CD8-positive, alpha-beta memory T cell (primary cell): ENCODE results near the gene BATF. TPM values are rescaled to one million over a fixed set of nuclear protein-coding genes. Genes with fewer than 3 reads are reported as not detected.

ENCODE experiments used
- CTCF ChIA-PET: fragments of 350-600 bp; sonication (Branson Sonifier 250); formaldehyde crosslinking; loops from one replicate; lab custom pipeline; 2021; ENCODE audit warnings: antibody characterized with exemption; lab: Charles Lee
- POLR2A ChIA-PET: fragments of 350-600 bp; sonication (Branson Sonifier 250); formaldehyde crosslinking; loops from one replicate; lab custom pipeline; 2021; ENCODE audit warnings: antibody characterized with exemption; lab: Charles Lee
- DNase-seq, 5 donors: peaks; one replicate each; pipeline versions ENCODE4 v3.0.0 to v3.0.0-alpha.2; 2020 to 2022; ENCODE audit warnings: mixed read lengths in 1 of 5
- H3K27ac ChIP-seq: one replicate; pipeline ENCODE4 v1.7.0; 2013; ENCODE audit warnings: low read depth, mild to moderate bottlenecking, low read length, moderate library complexity
- H3K27me3 ChIP-seq: 2 replicates; pipeline ENCODE4 v1.7.0; 2013; ENCODE audit warnings: low read length, mild to moderate bottlenecking; ENCODE audit not compliant: insufficient read depth, poor library complexity, severe bottlenecking
- H3K36me3 ChIP-seq: 2 replicates; pipeline ENCODE4 v1.7.0; 2013; ENCODE audit warnings: mild to moderate bottlenecking, low read length, moderate library complexity; ENCODE audit not compliant: insufficient read depth
- H3K4me1 ChIP-seq: 2 replicates; pipeline ENCODE4 v1.7.0; 2013; ENCODE audit warnings: mild to moderate bottlenecking, low read length, moderate library complexity; ENCODE audit not compliant: insufficient read depth
- H3K4me3 ChIP-seq: 2 replicates; pipeline ENCODE4 v1.7.0; 2013; ENCODE audit warnings: mild to moderate bottlenecking, low read length
- H3K9me3 ChIP-seq: 2 replicates; pipeline ENCODE4 v1.7.0; 2013; ENCODE audit warnings: mild to moderate bottlenecking, low read length
- H3K27ac Mint-ChIP-seq, 8 donors: one replicate each; pipeline ENCODE4 v1.8.0; 2020 to 2021; ENCODE audit warnings: mixed read lengths in 8 of 8, mild to moderate bottlenecking in 6 of 8, inconsistent platforms in 3 of 8, moderate library complexity in 3 of 8
- H3K27me3 Mint-ChIP-seq, 2 donors: one replicate each; pipeline ENCODE4 v1.8.0; 2020 to 2021; ENCODE audit warnings: mixed read lengths in 2 of 2, mild to moderate bottlenecking in 1 of 2, moderate library complexity in 1 of 2
- H3K36me3 Mint-ChIP-seq, 3 donors: one replicate each; pipeline ENCODE4 v1.8.0; 2020 to 2021; ENCODE audit warnings: mixed read lengths in 3 of 3, inconsistent platforms in 1 of 3, mild to moderate bottlenecking in 1 of 3
- H3K4me1 Mint-ChIP-seq, 3 donors: one replicate each; pipeline ENCODE4 v1.8.0; 2020 to 2021; ENCODE audit warnings: mixed read lengths in 3 of 3, inconsistent platforms in 1 of 3, mild to moderate bottlenecking in 1 of 3
- H3K4me3 Mint-ChIP-seq, 7 donors: one replicate each; pipeline ENCODE4 v1.8.0; 2020 to 2021; ENCODE audit warnings: mixed read lengths in 7 of 7, mild to moderate bottlenecking in 6 of 7, moderate library complexity in 4 of 7, inconsistent platforms in 2 of 7
- H3K9me3 Mint-ChIP-seq, 5 donors: one replicate each; pipeline ENCODE4 v1.8.0; 2020 to 2022; ENCODE audit warnings: mixed read lengths in 5 of 5, mild to moderate bottlenecking in 3 of 5, moderate library complexity in 2 of 5, inconsistent platforms in 1 of 5
- polyA plus RNA-seq: library from polyadenylated mRNA; unstranded; fragments of 300-500 nt; fragmentation: Illumina TruSeq; gene quantifications from one replicate; pipeline ENCODE4 v1.2.3, GENCODE V29; 2021
- total RNA-seq, 2 experiments: library from RNA; stranded (reverse); gene quantifications; one replicate each; pipeline ENCODE4 v1.2.3, GENCODE V29; 2021

BATF gene
- total and polyA plus RNA-seq, 3 experiments from 2014 or later = 60.4 to 172 (median 165) TPM

GRCh38 chr14:75545907-75546306 lies 23.6 kb downstream of the BATF start:
- ChIA-PET CTCF (interaction anchor here (1.5 to 1.8 kb wide), 3 partner anchors 15 to 32 kb away, joined by 3 to 7 read pairs (median 4); no protein-coding TSS in a partner anchor), POLR2A (no interaction called here)
- peaks cover 50 to 81% (median 77%) of the 10 kb centered on the region in 3 donors for H3K4me1 Mint-ChIP-seq
- H3K4me3 Mint-ChIP-seq = no peak overlapping the region
- Histone ChIP-seq H3K36me3 (no peaks in the 10 kb centered on the region), H3K27ac (no peak overlapping the region), H3K9me3 (no peaks in the 10 kb centered on the region), H3K4me1 (peaks cover 38% of the 10 kb centered on the region), H3K4me3 (no peak overlapping the region), H3K27me3 (no peaks in the 10 kb centered on the region)
- H3K27me3 Mint-ChIP-seq = no peaks in the 10 kb centered on the region
- H3K9me3 Mint-ChIP-seq = no peaks in the 10 kb centered on the region
- no peak for DNase-seq
- peak overlapping the region in 3 of 8 donors; percentile 76 to 92 (median 85) for H3K27ac Mint-ChIP-seq
- peaks cover 0 to 31% (median 3%) of the 10 kb centered on the region in 3 donors for H3K36me3 Mint-ChIP-seq

DNA sequence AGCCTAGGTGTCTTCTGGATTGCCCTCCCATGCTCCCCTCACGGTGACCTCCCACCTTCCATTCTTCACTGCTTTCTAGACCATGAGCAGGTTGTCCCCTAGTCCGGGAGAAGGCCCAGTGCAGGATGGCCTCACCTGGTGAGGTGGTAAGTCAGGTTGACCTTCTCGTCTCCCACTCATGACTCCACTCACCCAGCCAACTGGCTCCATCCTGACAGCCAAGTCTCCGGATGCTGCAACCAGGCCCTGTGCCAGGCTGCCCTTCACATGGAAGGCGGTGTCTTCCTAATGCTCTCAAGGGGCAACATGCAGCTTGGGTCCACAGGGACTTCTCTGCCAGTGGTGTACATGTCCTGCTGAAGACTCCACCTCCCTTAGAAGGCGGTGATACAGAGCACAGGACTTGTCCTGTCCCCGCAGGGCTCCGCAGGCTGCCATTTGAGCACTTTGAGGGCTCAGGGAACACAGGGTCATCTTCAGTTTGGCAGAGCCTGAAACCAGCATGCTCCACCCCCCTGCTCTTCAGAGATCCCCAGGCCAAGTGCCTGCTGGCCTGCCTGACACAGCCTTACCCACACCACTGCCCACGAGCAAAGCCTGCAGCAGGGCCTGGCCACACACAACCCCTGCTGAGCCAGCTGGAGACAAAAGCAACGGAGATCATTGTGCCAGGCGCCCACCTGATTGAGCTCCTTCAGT lies 25.4 kb downstream of the BATF start:
- peak overlapping the region in 7 of 8 donors; percentile 46 to 95 (median 72) for H3K27ac Mint-ChIP-seq
- Histone ChIP-seq H3K4me1 (peaks cover 20% of the 10 kb centered on the region), H3K27me3 (no peaks in the 10 kb centered on the region), H3K27ac (no peak overlapping the region), H3K36me3 (no peaks in the 10 kb centered on the region), H3K4me3 (no peak overlapping the region), H3K9me3 (no peaks in the 10 kb centered on the region)
- POLR2A ChIA-PET = no interaction called here
- H3K27me3 Mint-ChIP-seq = no peaks in the 10 kb centered on the region
- no peaks in the 10 kb centered on the region for H3K9me3 Mint-ChIP-seq
- H3K4me3 Mint-ChIP-seq = no peak overlapping the region
- peaks cover 42 to 80% (median 77%) of the 10 kb centered on the region in 3 donors for H3K4me1 Mint-ChIP-seq
- CTCF ChIA-PET = no interaction called here
- peaks cover 0 to 31% (median 3%) of the 10 kb centered on the region in 3 donors for H3K36me3 Mint-ChIP-seq
- no peak for DNase-seq

GRCh38 chr14:75548544-75548943 lies 26.3 kb downstream of the BATF start:
- peaks cover 0 to 31% (median 3%) of the 10 kb centered on the region in 3 donors for H3K36me3 Mint-ChIP-seq
- peaks cover 35 to 79% (median 71%) of the 10 kb centered on the region in 3 donors for H3K4me1 Mint-ChIP-seq
- no peaks in the 10 kb centered on the region for H3K27me3 ChIP-seq
- ChIA-PET POLR2A (no interaction called here), CTCF (no interaction called here)
- peak overlapping the region; percentile 46 to 96 (median 74) for H3K27ac Mint-ChIP-seq
- H3K36me3 ChIP-seq = no peaks in the 10 kb centered on the region
- DNase-seq = no peak
- H3K4me3 Mint-ChIP-seq = no peak overlapping the region
- H3K4me1 ChIP-seq = peaks cover 12% of the 10 kb centered on the region
- no peaks in the 10 kb centered on the region for H3K9me3 ChIP-seq
- H3K4me3 ChIP-seq = no peak overlapping the region
- no peaks in the 10 kb centered on the region for H3K9me3 Mint-ChIP-seq
- H3K27me3 Mint-ChIP-seq = no peaks in the 10 kb centered on the region
- H3K27ac ChIP-seq = no peak overlapping the region

- H3K4me1 Mint-ChIP-seq = peaks cover 34 to 77% (median 66%) of the 10 kb centered on the region in 3 donors
- no peaks in the 10 kb centered on the region for H3K27me3 Mint-ChIP-seq
- peaks cover 6% of the 10 kb centered on the region for H3K4me1 ChIP-seq
- no peaks in the 10 kb centered on the region for H3K36me3 ChIP-seq
- no peak overlapping the region for H3K4me3 ChIP-seq
- peak overlapping the region; percentile 70 to 96 (median 81) for H3K27ac Mint-ChIP-seq
- peak overlapping the region in 3 of 7 donors; percentile 16 to 49 (median 35) for H3K4me3 Mint-ChIP-seq
- ChIA-PET POLR2A (no interaction called here), CTCF (interaction anchor here (1.7 kb wide), 1 partner anchor 12 kb away, joined by 5 read pairs; no protein-coding TSS in a partner anchor)
- no peaks in the 10 kb centered on the region for H3K9me3 Mint-ChIP-seq
- H3K27me3 ChIP-seq = no peaks in the 10 kb centered on the region
- H3K36me3 Mint-ChIP-seq = peaks cover 0 to 31% (median 3%) of the 10 kb centered on the region in 3 donors
- no peaks in the 10 kb centered on the region for H3K9me3 ChIP-seq
- no peak for DNase-seq
- no peak overlapping the region for H3K27ac ChIP-seq
These were observed 26.9 kb downstream of the BATF start for GRCh38 chr14:75549169-75549568.

DNA sequence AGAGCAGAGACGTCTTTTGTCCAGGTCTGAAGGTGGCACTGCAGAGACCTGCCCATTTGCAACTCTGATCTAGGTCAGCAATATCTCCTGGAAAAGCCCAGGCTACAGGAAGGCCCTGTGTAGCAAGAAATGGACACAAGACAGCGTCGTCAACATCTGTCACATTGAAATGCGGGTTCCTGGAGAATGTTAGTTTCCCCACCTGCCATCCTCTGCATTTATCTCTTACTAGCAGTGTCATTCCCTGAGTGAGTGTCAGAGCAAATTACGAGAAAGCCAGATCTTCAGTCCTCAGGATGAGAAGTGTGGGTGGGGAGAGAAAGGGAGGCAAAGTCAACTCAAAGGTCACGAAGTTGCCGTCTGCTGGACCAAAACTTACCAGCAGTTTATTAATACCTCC lies 28.8 kb downstream of the BATF start:
- POLR2A ChIA-PET = no interaction called here
- H3K36me3 Mint-ChIP-seq = peaks cover 4 to 28% (median 6%) of the 10 kb centered on the region in 3 donors
- no peaks in the 10 kb centered on the region for H3K27me3 Mint-ChIP-seq
- peak overlapping the region; percentile 2 to 88 (median 64) for H3K27ac Mint-ChIP-seq
- Histone ChIP-seq H3K27ac (no peak overlapping the region), H3K36me3 (no peaks in the 10 kb centered on the region), H3K9me3 (no peaks in the 10 kb centered on the region), H3K4me1 (no peaks in the 10 kb centered on the region), H3K4me3 (no peak overlapping the region), H3K27me3 (no peaks in the 10 kb centered on the region)
- no peak for DNase-seq
- peaks cover 30 to 66% (median 58%) of the 10 kb centered on the region in 3 donors for H3K4me1 Mint-ChIP-seq
- CTCF ChIA-PET = interaction anchor here (0.9 to 1.8 kb wide), 4 partner anchors 9 to 32 kb away, joined by 3 to 4 read pairs (median 3); no protein-coding TSS in a partner anchor
- H3K9me3 Mint-ChIP-seq = no peaks in the 10 kb centered on the region
- H3K4me3 Mint-ChIP-seq = peak overlapping the region in 5 of 7 donors; percentile 4 to 49 (median 37)

GRCh38 chr14:75553157-75553556 lies 30.9 kb downstream of the BATF start:
- CTCF ChIA-PET = interaction anchor here (1.0 to 2.0 kb wide), 6 partner anchors 8 to 101 kb away, joined by 3 to 7 read pairs (median 4); no protein-coding TSS in a partner anchor
- Mint-ChIP-seq H3K9me3 (no peaks in the 10 kb centered on the region), H3K36me3 (peaks cover 4 to 8% (median 5%) of the 10 kb centered on the region in 3 donors), H3K27ac (peak overlapping the region in 3 of 8 donors; percentile 2 to 19 (median 11)), H3K4me3 (peak overlapping the region in 1 of 7 donors; percentile 63), H3K4me1 (peaks cover 27 to 58% (median 54%) of the 10 kb centered on the region in 3 donors), H3K27me3 (no peaks in the 10 kb centered on the region)
- no peaks in the 10 kb centered on the region for H3K4me1 ChIP-seq
- H3K27me3 ChIP-seq = no peaks in the 10 kb centered on the region
- H3K4me3 ChIP-seq = no peak overlapping the region
- no peaks in the 10 kb centered on the region for H3K9me3 ChIP-seq
- DNase-seq = no peak
- no peak overlapping the region for H3K27ac ChIP-seq
- POLR2A ChIA-PET = interaction anchor here (1.6 kb wide), 1 partner anchor 14 kb away, joined by 6 read pairs; no protein-coding TSS in a partner anchor
- no peaks in the 10 kb centered on the region for H3K36me3 ChIP-seq

- ChIA-PET CTCF (interaction anchor here (2.0 kb wide), 1 partner anchor 100 kb away, joined by 7 read pairs; no protein-coding TSS in a partner anchor), POLR2A (no interaction called here)
- H3K9me3 Mint-ChIP-seq = no peaks in the 10 kb centered on the region
- H3K4me1 Mint-ChIP-seq = peaks cover 22 to 51% (median 47%) of the 10 kb centered on the region in 3 donors
- Histone ChIP-seq H3K27me3 (no peaks in the 10 kb centered on the region), H3K9me3 (no peaks in the 10 kb centered on the region), H3K27ac (no peak overlapping the region), H3K4me1 (no peaks in the 10 kb centered on the region), H3K36me3 (no peaks in the 10 kb centered on the region), H3K4me3 (no peak overlapping the region)
- H3K27ac Mint-ChIP-seq = peak overlapping the region in 2 of 8 donors; percentile 2 to 19
- DNase-seq = no peak
- peaks cover 2 to 4% (median 3%) of the 10 kb centered on the region in 3 donors for H3K36me3 Mint-ChIP-seq
- H3K27me3 Mint-ChIP-seq = no peaks in the 10 kb centered on the region
- H3K4me3 Mint-ChIP-seq = no peak overlapping the region
These were observed 31.6 kb downstream of the BATF start for GRCh38 chr14:75553761-75554364.
